IMR-90 (cell line): ENCODE results near the gene P3R3URF. TPM values are rescaled to one million over a fixed set of nuclear protein-coding genes. Genes with fewer than 3 reads are reported as not detected.

ENCODE experiments used
- ATAC-seq: fragments of 200-7000 bp; cut with Tn5 transposase; 2 replicates; pipeline ENCODE4 v1.9.1; 2020; ENCODE audit warnings: low read depth, mild to moderate bottlenecking, moderate library complexity
- BruUV-seq: library from RNA; stranded (reverse); fragments of 400-500 nt; replicated peaks from 2 replicates; lab custom pipeline; 2021; lab: Mats Ljungman, UMichigan
- CTCF ChIA-PET: fragments of 300-600 bp; formaldehyde crosslinking; extraction: SDS; loops from one replicate; lab custom pipeline; 2021; ENCODE audit warnings: antibody characterized with exemption; lab: Yijun Ruan, JAX
- POLR2A ChIA-PET: fragments of 300-600 bp; sonication (Branson Sonifier 250); formaldehyde crosslinking; loops from one replicate; lab custom pipeline; 2022; ENCODE audit warnings: antibody characterized with exemption; ENCODE audit not compliant: unreplicated experiment; lab: Charles Lee
- DNase-seq: peaks from one replicate; pipeline ENCODE4 v3.0.0; 2013
- H2AFZ ChIP-seq: replicated peaks from 2 replicates; pipeline ENCODE3; 2013; ENCODE audit warnings: low read length, mild to moderate bottlenecking; ENCODE audit not compliant: poor library complexity
- H2AK5ac ChIP-seq: 2 replicates; pipeline ENCODE4 v1.6.1; 2013; ENCODE audit warnings: low read depth, low read length, inconsistent platforms
- H2AK9ac ChIP-seq: replicated peaks from 2 replicates; pipeline ENCODE3; 2013; ENCODE audit warnings: mild to moderate bottlenecking, low read depth, low read length, moderate library complexity; ENCODE audit not compliant: poor library complexity
- H2BK120ac ChIP-seq: 2 replicates; pipeline ENCODE4 v1.6.1; 2013; ENCODE audit warnings: low read depth, low read length, inconsistent platforms
- H2BK15ac ChIP-seq: 3 replicates; pipeline ENCODE4 v1.6.1; 2013; ENCODE audit warnings: low read depth, low read length, inconsistent platforms
- H2BK20ac ChIP-seq: 2 replicates; pipeline ENCODE4 v1.6.1; 2013; ENCODE audit warnings: low read depth, mild to moderate bottlenecking, inconsistent platforms, low read length, moderate library complexity
- H2BK5ac ChIP-seq: 2 replicates; pipeline ENCODE4 v1.6.1; 2013; ENCODE audit warnings: mild to moderate bottlenecking, low read depth, low read length, inconsistent platforms; ENCODE audit not compliant: poor library complexity, severe bottlenecking
- H3K14ac ChIP-seq: replicated peaks from 2 replicates; pipeline ENCODE4 v1.6.1; 2013; ENCODE audit warnings: low read depth, low read length, inconsistent platforms
- H3K18ac ChIP-seq: 2 replicates; pipeline ENCODE4 v1.6.1; 2013; ENCODE audit warnings: low read depth, low read length, control low read depth
- H3K23ac ChIP-seq: 2 replicates; pipeline ENCODE4 v1.6.1; 2013; ENCODE audit warnings: low read depth, low read length, inconsistent platforms
- H3K27ac ChIP-seq: 2 replicates; pipeline ENCODE4 v1.5.1; 2013; ENCODE audit warnings: mild to moderate bottlenecking, control low read depth, low read length; ENCODE audit not compliant: insufficient read depth
- H3K27me3 ChIP-seq: 2 replicates; pipeline ENCODE4 v1.6.1; 2013; ENCODE audit warnings: low read length; ENCODE audit not compliant: control insufficient read depth, insufficient read depth
- H3K36me3 ChIP-seq: 2 replicates; pipeline ENCODE4 v1.6.1; 2013; ENCODE audit warnings: low read length, mixed read lengths; ENCODE audit not compliant: control insufficient read depth, insufficient read depth
- H3K4ac ChIP-seq: 2 replicates; pipeline ENCODE4 v1.6.1; 2013; ENCODE audit warnings: low read depth, low read length, inconsistent platforms
- H3K4me1 ChIP-seq: 2 replicates; pipeline ENCODE4 v1.6.1; 2013; ENCODE audit warnings: low read length, mixed read lengths; ENCODE audit not compliant: control insufficient read depth, insufficient read depth
- H3K4me2 ChIP-seq: 2 replicates; pipeline ENCODE4 v1.6.1; 2013; ENCODE audit warnings: low read depth, mild to moderate bottlenecking, control low read depth, low read length, moderate library complexity
- H3K4me3 ChIP-seq: 2 replicates; pipeline ENCODE4 v1.5.1; 2013; ENCODE audit warnings: low read depth, mild to moderate bottlenecking, control low read depth, low read length, moderate library complexity; ENCODE audit not compliant: insufficient read depth
- H3K56ac ChIP-seq: 2 replicates; pipeline ENCODE4 v1.6.1; 2013; ENCODE audit warnings: low read length, inconsistent platforms; ENCODE audit not compliant: insufficient read depth; ENCODE audit errors: extremely low read depth
- H3K79me1 ChIP-seq, 2 experiments: 2 replicates each; pipeline ENCODE4 v1.6.1; 2013; ENCODE audit warnings: low read length in 2 of 2, inconsistent platforms in 1 of 2, low read depth in 1 of 2
- H3K9ac ChIP-seq: 2 replicates; pipeline ENCODE4 v1.6.1; 2013; ENCODE audit warnings: low read depth, low read length, control low read depth
- H3K9me1 ChIP-seq: 2 replicates; pipeline ENCODE4 v1.6.1; 2013; ENCODE audit warnings: low read length, inconsistent platforms; ENCODE audit not compliant: insufficient read depth
- H3K9me3 ChIP-seq: 2 replicates; pipeline ENCODE4 v1.6.1; 2013; ENCODE audit warnings: low read length; ENCODE audit not compliant: control insufficient read depth, insufficient read depth
- H4K20me1 ChIP-seq: 2 replicates; pipeline ENCODE4 v1.6.1; 2013; ENCODE audit warnings: low read length, inconsistent platforms; ENCODE audit not compliant: insufficient read depth
- H4K5ac ChIP-seq: 2 replicates; pipeline ENCODE4 v1.6.1; 2013; ENCODE audit warnings: mild to moderate bottlenecking, low read depth, low read length, control low read depth
- H4K8ac ChIP-seq, 2 experiments: 2 replicates each; pipeline ENCODE4 v1.6.1; 2013; ENCODE audit warnings: low read depth in 2 of 2, low read length in 2 of 2, control low read depth in 1 of 2, inconsistent platforms in 1 of 2
- H4K91ac ChIP-seq: 2 replicates; pipeline ENCODE4 v1.6.1; 2013; ENCODE audit warnings: low read depth, low read length, inconsistent platforms; ENCODE audit not compliant: insufficient read depth
- BHLHE40 ChIP-seq: fragments of 150-350 bp; IDR thresholded peaks from 2 replicates; pipeline ENCODE4 v1.6.1; 2016; ENCODE audit warnings: mild to moderate bottlenecking, low read depth, low read length
- CEBPB ChIP-seq: IDR thresholded peaks from 2 replicates; pipeline ENCODE4 v1.6.1; 2012; ENCODE audit warnings: low read depth, low read length, improper control_type of control experiment
- CHD1 ChIP-seq: IDR thresholded peaks from 2 replicates; pipeline ENCODE4 v1.6.1; 2012; ENCODE audit warnings: low read depth, low read length, improper control_type of control experiment
- CTCF ChIP-seq: conservative IDR thresholded peaks from 2 replicates; pipeline ENCODE4 v1.5.1; 2012; ENCODE audit warnings: mild to moderate bottlenecking, low read depth, low read length, improper control_type of control experiment
- ELK1 ChIP-seq: fragments of 150-350 bp; IDR thresholded peaks from 2 replicates; pipeline ENCODE4 v1.6.1; 2016; ENCODE audit warnings: low read depth, mild to moderate bottlenecking, low read length, moderate library complexity, borderline replicate concordance
- MXI1 ChIP-seq: IDR thresholded peaks from 2 replicates; pipeline ENCODE4 v1.6.1; 2012; ENCODE audit warnings: low read depth, mild to moderate bottlenecking, low read length, moderate library complexity, borderline replicate concordance
- NFE2L2 ChIP-seq: fragments of 150-350 bp; IDR thresholded peaks from 2 replicates; pipeline ENCODE4 v1.6.1; 2016; ENCODE audit warnings: low read depth, mild to moderate bottlenecking, low read length
- POLR2A ChIP-seq: IDR thresholded peaks from 2 replicates; pipeline ENCODE4 v1.6.1; 2012; ENCODE audit warnings: mild to moderate bottlenecking, low read depth, low read length
- SMC3 ChIP-seq: fragments of 150-350 bp; IDR thresholded peaks from 2 replicates; pipeline ENCODE4 v1.6.1; 2016; ENCODE audit warnings: low read depth, mild to moderate bottlenecking, antibody characterized with exemption, low read length, moderate library complexity
- USF2 ChIP-seq: fragments of 150-350 bp; IDR thresholded peaks from 2 replicates; pipeline ENCODE4 v1.6.1; 2017; ENCODE audit warnings: mild to moderate bottlenecking, antibody characterized with exemption, low read length, low read depth
- WGBS, 2 experiments: methylation state at CpG; one replicate each; pipeline versions ENCODE4 v1.1.5 to v1.1.7; 2013; ENCODE audit warnings: missing lambda C conversion rate in 2 of 2; ENCODE audit not compliant: insufficient read length in 1 of 2; ENCODE audit errors: extremely low coverage in 2 of 2; 5-methylcytosine and 5-hydroxymethylcytosine counted together
- dilution Hi-C: fragments of 300-500 bp; cut with HindIII; formaldehyde crosslinking; loops from one replicate; pipeline ENCODE4 v1.14.3; 2018; ENCODE audit warnings: low sequenced_read_pairs; ENCODE audit not compliant: unreplicated experiment
- in situ Hi-C: fragments of 300-500 bp; cut with MboI; formaldehyde crosslinking; loops from 3 replicates; pipeline ENCODE4 v1.14.3; 2019; ENCODE audit warnings: low sequenced_read_pairs, inconsistent platforms, mixed read lengths
- intact Hi-C: fragments of 100-400 bp; cut with micrococcal nuclease; formaldehyde crosslinking; loops from 2 replicates; pipeline ENCODE4 v1.10.0; 2022
- polyA plus RNA-seq, 3 experiments: library from polyadenylated mRNA; depleted of rRNA; stranded (reverse); fragments of >200 nt; gene quantifications; 2 replicates each; pipeline ENCODE4 v1.2.3, GENCODE V29; 2012; ENCODE audit warnings: low replicate concordance in 1 of 3
- total RNA-seq: library from RNA; depleted of rRNA; stranded (reverse); fragments of >200 nt; gene quantifications from 2 replicates; pipeline ENCODE4 v1.2.3, GENCODE V29; 2012

Gene P3R3URF
- total and polyA plus RNA-seq, 2 of the 4 experiments (the other 2 are of a cell fraction) = not detected

GRCh38 chr1:46158312-46159281 lies 17.7 kb downstream of the P3R3URF start (continued):
- TF ChIP-seq USF2 (no peak), NFE2L2 (no peak)

GRCh38 chr1:46157916-46158311 lies 18.4 kb downstream of the P3R3URF start:
- no peak overlapping the region for H3K4ac ChIP-seq
- H2AK9ac ChIP-seq = no peak overlapping the region
- H3K4me1 ChIP-seq = peaks cover 2% of the 10 kb centered on the region; the same call in 1 of the 2 replicates
- H2BK15ac ChIP-seq = no peak overlapping the region
- no peak overlapping the region for H2BK5ac ChIP-seq
- H2BK20ac ChIP-seq = no peak overlapping the region
- no peak overlapping the region for H3K56ac ChIP-seq
- no peaks in the 10 kb centered on the region for H3K9me3 ChIP-seq
- no peaks in the 10 kb centered on the region for H3K36me3 ChIP-seq
- H4K91ac ChIP-seq = no peak overlapping the region
- no peaks in the 10 kb centered on the region; the same call in 1 of the 2 replicates for H3K27me3 ChIP-seq
- no peak overlapping the region for H3K4me3 ChIP-seq
- no peak overlapping the region for H3K18ac ChIP-seq
- no peak overlapping the region for H3K9ac ChIP-seq
- H3K23ac ChIP-seq = no peak overlapping the region
- H4K8ac ChIP-seq = no peak overlapping the region
- dilution Hi-C loops = no loop called here
- no peak overlapping the region for H2AFZ ChIP-seq
- H3K14ac ChIP-seq = no peak overlapping the region
- intact Hi-C loops = no loop called here
- ATAC-seq = no peak
- in situ Hi-C loops = no loop called here
- no peaks in the 10 kb centered on the region; the same call in 1 of the 2 replicates for H3K9me1 ChIP-seq
- H2BK120ac ChIP-seq = no peak overlapping the region
- no peak overlapping the region for H3K4me2 ChIP-seq
- H4K5ac ChIP-seq = no peak overlapping the region
- H3K79me1 ChIP-seq = no peaks in the 10 kb centered on the region
- no peak overlapping the region for H2AK5ac ChIP-seq
- no peak for DNase-seq
- no TSS peak for BruUV-seq
- WGBS, 2 experiments = no CpG with 5 or more reads among the region's 1 CpG
- no peaks in the 10 kb centered on the region for H4K20me1 ChIP-seq
- ChIA-PET CTCF (interaction anchor here (0.7 to 1.0 kb wide), 2 partner anchors 12 to 15 kb away, joined by 3 read pairs; no protein-coding TSS in a partner anchor), POLR2A (no interaction called here)
- H3K27ac ChIP-seq = no peak overlapping the region
- TF ChIP-seq POLR2A = no peak
- no peak for TF ChIP-seq ELK1
- TF ChIP-seq BHLHE40 = no peak
- TF ChIP-seq CTCF = no peak
- no peak for TF ChIP-seq CHD1
- no peak for TF ChIP-seq MXI1
- no peak for TF ChIP-seq USF2
- TF ChIP-seq CEBPB = no peak
- no peak for TF ChIP-seq SMC3
